Keratinocyte (primary cell): ENCODE results near the gene ESRP2. TPM values are rescaled to one million over a fixed set of nuclear protein-coding genes. Genes with fewer than 3 reads are reported as not detected.
A peak's percentile ranks its signal among the peaks of the same experiment; 100 is the strongest.

Experiments used
- DNase-seq: peaks from one replicate; pipeline ENCODE4 v3.0.0-alpha.2; 2011; ENCODE audit warnings: low read depth, missing footprints, low spot score
- FAIRE-seq: peaks from 2 replicates; lab custom pipeline; 2011; peaks lifted over from hg19 to GRCh38; lab: Jason Lieb, UNC
- H2AFZ ChIP-seq: 2 replicates; pipeline ENCODE4 v1.6.0; 2012; ENCODE audit warnings: low read length, control low read depth, inconsistent platforms; ENCODE audit not compliant: control insufficient read depth
- H3K27ac ChIP-seq: 2 replicates; pipeline ENCODE4 v1.5.1; 2011; ENCODE audit warnings: low read length; ENCODE audit not compliant: control insufficient read depth, insufficient read depth
- H3K27me3 ChIP-seq: 3 replicates; pipeline ENCODE4 v1.6.0; 2011; ENCODE audit warnings: low read length; ENCODE audit not compliant: control insufficient read depth, insufficient read depth; ENCODE audit errors: extremely low read depth
- H3K36me3 ChIP-seq, 2 experiments: 2 replicates in 1 of 2; 3 replicates in 1 of 2; pipeline ENCODE4 v1.5.1; 2011; ENCODE audit warnings: low read length in 2 of 2, mild to moderate bottlenecking in 1 of 2; ENCODE audit not compliant: control insufficient read depth in 2 of 2, insufficient read depth in 2 of 2; ENCODE audit errors: extremely low read depth in 1 of 2
- H3K4me1 ChIP-seq: 3 replicates; pipeline ENCODE4 v1.5.1; 2011; ENCODE audit warnings: low read length; ENCODE audit not compliant: control insufficient read depth, insufficient read depth; ENCODE audit errors: extremely low read depth
- H3K4me2 ChIP-seq: 3 replicates; pipeline ENCODE4 v1.6.0; 2011; ENCODE audit warnings: low read depth, low read length; ENCODE audit not compliant: control insufficient read depth, insufficient read depth; ENCODE audit errors: extremely low read depth
- H3K4me3 ChIP-seq, 3 experiments: fragments of 200-600 bp in 1 of 3; sonication (generic) in 1 of 3; 2 replicates in 2 of 3; 3 replicates in 1 of 3; pipeline ENCODE4 v1.5.1; 2011 to 2016; ENCODE audit warnings: low read length in 3 of 3, mild to moderate bottlenecking in 3 of 3, control low read depth in 2 of 3, inconsistent platforms in 1 of 3, low read depth in 1 of 3, mixed read lengths in 1 of 3, mixed run types in 1 of 3, moderate library complexity in 1 of 3; ENCODE audit not compliant: control insufficient read depth in 2 of 3, insufficient read depth in 2 of 3; ENCODE audit errors: extremely low read depth in 1 of 3
- H3K79me2 ChIP-seq: 2 replicates; pipeline ENCODE4 v1.6.0; 2012; ENCODE audit warnings: low read length; ENCODE audit not compliant: control insufficient read depth, insufficient read depth
- H3K9ac ChIP-seq: 3 replicates; pipeline ENCODE4 v1.6.0; 2011; ENCODE audit warnings: low read length; ENCODE audit not compliant: control insufficient read depth, insufficient read depth; ENCODE audit errors: extremely low read depth
- H3K9me1 ChIP-seq: 3 replicates; pipeline ENCODE4 v1.6.0; 2011; ENCODE audit warnings: low read length; ENCODE audit not compliant: control insufficient read depth, insufficient read depth; ENCODE audit errors: extremely low read depth
- H3K9me3 ChIP-seq: 2 replicates; pipeline ENCODE4 v1.5.1; 2012; ENCODE audit warnings: low read depth, low read length; ENCODE audit not compliant: control insufficient read depth
- H4K20me1 ChIP-seq: 3 replicates; pipeline ENCODE4 v1.6.0; 2011; ENCODE audit warnings: low read length; ENCODE audit not compliant: control insufficient read depth, insufficient read depth; ENCODE audit errors: extremely low read depth
- EZH2 ChIP-seq: IDR thresholded peaks from one replicate; pipeline ENCODE4 v1.6.1; 2012; ENCODE audit warnings: inconsistent platforms, mild to moderate bottlenecking, low read length, moderate library complexity
- dilution Hi-C: fragments of 300-500 bp; cut with MboI; formaldehyde crosslinking; loops from one replicate; pipeline ENCODE4 v1.7.0; 2020; ENCODE audit warnings: low sequenced_read_pairs; ENCODE audit not compliant: extremely low pct_ligation_motif_present
- polyA plus RNA-seq, 5 experiments: library from polyadenylated mRNA; depleted of rRNA in 3 of 5; stranded (reverse) in 3 of 5; stranded (forward) in 1 of 5; unstranded in 1 of 5; fragments of >200 nt; gene quantifications; 1 replicate in 1 of 5; 2 replicates in 3 of 5; 3 replicates in 1 of 5; pipeline versions ENCODE4 v1.2.1 to v1.2.3, GENCODE V29; 2011 to 2012; ENCODE audit warnings: missing spikeins in 2 of 5, low read depth in 1 of 5, low replicate concordance in 1 of 5
- TF ChIP-seq, protein P1 (sequence below), 3 experiments: IDR thresholded peaks in 1 of 3; conservative IDR thresholded peaks in 1 of 3; optimal IDR thresholded peaks in 1 of 3; 2 replicates in 2 of 3; 3 replicates in 1 of 3; pipeline versions ENCODE3 to v1.5.1; 2011; ENCODE audit warnings: low read length in 3 of 3, mild to moderate bottlenecking in 3 of 3, moderate library complexity in 2 of 3, control low read depth in 1 of 3, inconsistent platforms in 1 of 3; ENCODE audit not compliant: insufficient read depth in 2 of 3; ENCODE audit errors: extremely low read depth in 1 of 3

The ESRP2 gene
- polyA plus RNA-seq, 1 donor (not counting 4 experiments of a cell fraction or from before 2014, with no cell fraction given) = 39.2 TPM

DNA sequence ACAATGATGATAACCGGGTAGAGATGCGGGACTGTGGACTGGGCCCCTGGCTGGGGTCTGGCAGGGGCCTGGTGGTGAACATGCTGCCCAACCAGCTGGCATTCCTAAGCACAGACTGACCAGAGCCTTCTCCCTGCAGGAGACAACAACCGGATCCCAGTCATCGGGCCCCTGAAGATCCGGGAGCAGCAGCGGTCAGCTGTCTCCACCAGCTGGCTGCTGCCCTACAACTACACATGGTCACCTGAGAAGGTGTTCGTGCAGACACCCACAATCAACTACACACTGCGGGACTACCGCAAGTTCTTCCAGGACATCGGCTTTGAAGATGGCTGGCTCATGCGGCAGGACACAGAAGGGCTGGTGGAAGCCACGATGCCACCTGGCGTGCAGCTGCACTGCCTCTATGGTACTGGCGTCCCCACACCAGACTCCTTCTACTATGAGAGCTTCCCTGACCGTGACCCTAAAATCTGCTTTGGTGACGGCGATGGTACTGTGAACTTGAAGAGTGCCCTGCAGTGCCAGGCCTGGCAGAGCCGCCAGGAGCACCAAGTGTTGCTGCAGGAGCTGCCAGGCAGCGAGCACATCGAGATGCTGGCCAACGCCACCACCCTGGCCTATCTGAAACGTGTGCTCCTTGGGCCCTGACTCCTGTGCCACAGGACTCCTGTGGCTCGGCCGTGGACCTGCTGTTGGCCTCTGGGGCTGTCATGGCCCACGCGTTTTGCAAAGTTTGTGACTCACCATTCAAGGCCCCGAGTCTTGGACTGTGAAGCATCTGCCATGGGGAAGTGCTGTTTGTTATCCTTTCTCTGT, 23.3 kb upstream of the ESRP2 start:
- Histone ChIP-seq H3K27ac (no peak overlapping the region), H3K79me2 (no peaks in the 10 kb centered on the region), H3K9me1 (no peaks in the 10 kb centered on the region), H3K4me2 (no peak overlapping the region), H3K36me3 (peaks cover 18 to 27% of the 10 kb centered on the region in 2 experiments), H3K27me3 (no peaks in the 10 kb centered on the region), H4K20me1 (no peaks in the 10 kb centered on the region), H3K4me3 (no peak overlapping the region), H3K9me3 (no peaks in the 10 kb centered on the region), H3K4me1 (peaks cover 19% of the 10 kb centered on the region), H3K9ac (no peak overlapping the region), H2AFZ (no peak overlapping the region)
- TF ChIP-seq EZH2 = no peak
- TF ChIP-seq, protein P1, sequence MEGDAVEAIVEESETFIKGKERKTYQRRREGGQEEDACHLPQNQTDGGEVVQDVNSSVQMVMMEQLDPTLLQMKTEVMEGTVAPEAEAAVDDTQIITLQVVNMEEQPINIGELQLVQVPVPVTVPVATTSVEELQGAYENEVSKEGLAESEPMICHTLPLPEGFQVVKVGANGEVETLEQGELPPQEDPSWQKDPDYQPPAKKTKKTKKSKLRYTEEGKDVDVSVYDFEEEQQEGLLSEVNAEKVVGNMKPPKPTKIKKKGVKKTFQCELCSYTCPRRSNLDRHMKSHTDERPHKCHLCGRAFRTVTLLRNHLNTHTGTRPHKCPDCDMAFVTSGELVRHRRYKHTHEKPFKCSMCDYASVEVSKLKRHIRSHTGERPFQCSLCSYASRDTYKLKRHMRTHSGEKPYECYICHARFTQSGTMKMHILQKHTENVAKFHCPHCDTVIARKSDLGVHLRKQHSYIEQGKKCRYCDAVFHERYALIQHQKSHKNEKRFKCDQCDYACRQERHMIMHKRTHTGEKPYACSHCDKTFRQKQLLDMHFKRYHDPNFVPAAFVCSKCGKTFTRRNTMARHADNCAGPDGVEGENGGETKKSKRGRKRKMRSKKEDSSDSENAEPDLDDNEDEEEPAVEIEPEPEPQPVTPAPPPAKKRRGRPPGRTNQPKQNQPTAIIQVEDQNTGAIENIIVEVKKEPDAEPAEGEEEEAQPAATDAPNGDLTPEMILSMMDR (optimal IDR thresholded peaks at IDR 0.05 in 1 of 3, IDR thresholded peaks at IDR 0.05 in 1 of 3, conservative IDR thresholded peaks at IDR 0.05 in 1 of 3; ENCODE audit: extremely low read depth in 1 of 3, insufficient read depth in 2 of 3, low read length in 3 of 3) = no peak
- no peak for DNase-seq
- dilution Hi-C loops = no loop called here
- FAIRE-seq = no peak

DNA sequence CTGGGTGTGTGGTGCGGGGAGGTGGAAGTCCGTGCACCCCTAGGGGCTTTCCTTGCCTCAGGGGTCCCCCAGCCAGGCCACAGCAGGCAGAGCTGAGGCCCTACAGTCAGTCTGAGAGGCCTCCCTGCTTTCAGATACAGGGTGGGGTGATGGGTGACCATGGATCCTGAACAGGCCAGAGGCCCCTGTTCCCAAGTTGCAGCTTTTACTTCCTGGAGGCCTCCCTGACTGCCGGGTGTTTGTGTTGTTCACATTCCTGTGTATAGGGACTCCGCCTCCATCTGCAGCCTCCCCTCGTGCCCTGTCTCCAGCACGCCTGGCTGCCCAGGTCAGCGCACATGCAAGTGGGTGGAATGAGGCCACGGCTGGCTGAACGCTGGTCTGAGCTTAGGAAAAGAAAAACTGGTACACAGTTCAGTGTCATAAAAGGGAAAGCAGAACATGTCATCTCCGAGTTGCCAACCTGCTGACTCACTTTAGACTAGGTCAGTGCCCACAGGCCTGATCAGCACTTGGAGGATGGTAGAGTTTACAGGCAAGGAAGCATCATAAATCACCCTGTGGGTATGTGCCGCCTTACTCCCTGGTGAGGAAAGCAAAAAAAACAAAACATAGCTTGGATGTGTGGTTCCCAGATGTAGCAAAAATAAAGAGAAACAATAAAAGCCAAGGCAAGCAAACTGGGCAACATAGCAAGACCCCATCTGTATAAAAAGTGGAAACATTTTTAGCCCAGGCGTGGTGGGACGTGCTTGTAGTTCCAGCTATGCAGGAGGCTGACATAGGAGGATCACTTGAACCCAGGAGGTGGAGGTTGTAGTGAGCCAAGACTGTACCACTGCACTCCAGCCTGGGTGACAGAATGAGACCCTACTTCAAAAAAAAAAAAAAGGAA, 22.2 kb upstream of the ESRP2 start:
- Histone ChIP-seq H3K9me3 (no peaks in the 10 kb centered on the region), H3K4me1 (peaks cover 11% of the 10 kb centered on the region), H3K9me1 (no peaks in the 10 kb centered on the region), H3K36me3 (peaks cover 18 to 33% of the 10 kb centered on the region in 2 experiments), H3K79me2 (no peaks in the 10 kb centered on the region), H3K4me3 (no peak overlapping the region), H3K27me3 (no peaks in the 10 kb centered on the region), H4K20me1 (no peaks in the 10 kb centered on the region), H3K27ac (no peak overlapping the region), H2AFZ (peak overlapping the region; percentile 19), H3K4me2 (no peak overlapping the region), H3K9ac (no peak overlapping the region)
- FAIRE-seq = no peak
- dilution Hi-C loops = no loop called here
- TF ChIP-seq, protein P1 (optimal IDR thresholded peaks at IDR 0.05 in 1 of 3, IDR thresholded peaks at IDR 0.05 in 1 of 3, conservative IDR thresholded peaks at IDR 0.05 in 1 of 3; ENCODE audit: extremely low read depth in 1 of 3, insufficient read depth in 2 of 3, low read length in 3 of 3) = no peak
- no peak for TF ChIP-seq EZH2
- DNase-seq = no peak
